ENCODE data around the gene BOLA2. TPM values are rescaled to one million over a fixed set of nuclear protein-coding genes. Genes with fewer than 3 reads are reported as not detected.
A peak's percentile ranks its signal among the peaks of the same experiment; 100 is the strongest.
"Not testable (repeated sequence)": the region's sequence is repeated elsewhere in the genome, so short reads cannot be mapped to it uniquely, and the experiment has no call there.

BOLA2 gene
- total and polyA plus RNA-seq, 12 donors: 3.2 to 30.7 (median 9.6) TPM

DNA sequence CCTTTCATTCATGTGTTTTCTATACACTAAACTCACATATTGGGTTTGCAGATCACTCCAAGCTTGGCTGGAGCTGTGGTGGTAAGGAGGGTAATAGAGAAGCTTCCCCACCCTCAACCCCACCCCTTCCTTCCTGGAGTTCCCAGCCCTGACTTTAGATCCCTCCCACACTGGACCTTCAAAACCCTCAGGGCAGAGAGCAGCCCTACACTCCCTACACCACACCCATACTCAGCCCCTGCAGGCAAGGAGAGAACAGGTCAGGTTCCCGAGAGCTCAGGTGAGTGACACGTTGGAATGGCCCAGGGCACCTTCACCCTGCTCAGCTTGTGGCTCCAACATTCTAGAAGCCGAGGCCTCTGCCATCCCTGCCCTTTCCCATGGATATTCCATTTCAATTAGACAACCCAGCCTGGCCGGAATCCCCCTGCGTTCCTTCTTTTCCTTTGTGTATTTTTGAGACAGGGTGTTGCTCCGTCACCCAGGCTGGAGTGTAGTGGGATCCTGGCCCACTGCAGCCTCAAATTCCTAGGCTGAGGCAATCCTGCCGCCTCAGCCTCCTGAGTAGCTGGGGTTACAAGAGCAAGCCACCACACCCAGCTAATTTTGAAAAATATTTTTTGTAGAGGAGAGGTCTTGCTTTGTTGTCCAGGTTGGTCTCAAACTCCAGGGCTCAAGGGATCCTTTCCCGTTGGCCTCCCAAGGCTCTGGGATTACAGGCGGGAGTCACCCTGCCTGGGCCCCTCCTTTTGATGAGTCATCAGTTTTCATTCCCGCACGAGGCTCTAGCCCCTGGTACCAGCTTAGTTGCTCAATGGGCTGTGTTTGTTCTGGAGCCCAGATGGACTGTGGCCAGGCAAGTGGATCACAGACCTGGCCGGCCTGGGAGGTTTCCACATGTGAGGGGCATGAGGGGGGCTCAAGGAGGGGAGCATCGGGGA lies 5.8 kb upstream of the BOLA2 start, which contains the start of gene SULT1A4:
Gene SULT1A4 (plus strand): TSS at position 208 of the 941 bp plus-strand sequence. CDS start 1,473 bp downstream, outside the sequence.
- H3K27me3 ChIP-seq; intact Hi-C loops (cut with DNase I); H3K4me1 ChIP-seq (replicated peaks in 1 of 2); DNase-seq; H3K36me3 ChIP-seq (replicated peaks in 1 of 2); H3K27ac ChIP-seq; H3K9me3 ChIP-seq (replicated peaks in 1 of 3); H3K4me3 ChIP-seq: not testable (repeated sequence)
- WGBS, 4 donors: no CpG with 5 or more reads among the region's 13 CpGs

DNA sequence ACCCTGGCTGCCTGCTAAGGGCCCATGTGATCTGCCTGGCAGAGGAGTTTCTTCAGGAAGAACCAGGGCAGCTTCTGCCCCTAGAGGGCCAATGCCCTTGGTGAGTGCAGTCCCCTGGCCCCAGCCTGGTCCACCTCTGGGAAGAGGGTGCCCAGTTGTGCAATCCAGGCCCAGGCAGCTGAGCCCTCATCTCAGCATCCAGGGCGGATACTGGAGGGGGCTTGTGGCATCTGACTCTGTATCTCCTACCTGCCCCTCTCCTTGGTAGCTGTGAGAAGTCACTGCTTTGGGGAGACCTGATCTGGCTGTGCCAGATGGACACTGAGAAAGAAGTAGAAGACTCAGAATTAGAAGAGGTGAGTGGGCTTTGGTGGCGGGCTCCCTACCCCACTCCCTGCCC lies 3.5 kb upstream of the BOLA2 start:
- H3K9me3 ChIP-seq (replicated peaks in 1 of 3); H3K4me1 ChIP-seq (replicated peaks in 1 of 2); H3K4me3 ChIP-seq; H3K27me3 ChIP-seq; intact Hi-C loops (cut with DNase I); H3K36me3 ChIP-seq (replicated peaks in 1 of 2); H3K27ac ChIP-seq: not testable (repeated sequence)
- peak in 2 of 7 donors; percentile 14 to 38 for DNase-seq
- WGBS, 4 donors: 92 to 100% (median 93%) methylated on average over 1 of the region's 2 CpGs; no CpG with 5 or more reads in 1 of the 4 donors

DNA sequence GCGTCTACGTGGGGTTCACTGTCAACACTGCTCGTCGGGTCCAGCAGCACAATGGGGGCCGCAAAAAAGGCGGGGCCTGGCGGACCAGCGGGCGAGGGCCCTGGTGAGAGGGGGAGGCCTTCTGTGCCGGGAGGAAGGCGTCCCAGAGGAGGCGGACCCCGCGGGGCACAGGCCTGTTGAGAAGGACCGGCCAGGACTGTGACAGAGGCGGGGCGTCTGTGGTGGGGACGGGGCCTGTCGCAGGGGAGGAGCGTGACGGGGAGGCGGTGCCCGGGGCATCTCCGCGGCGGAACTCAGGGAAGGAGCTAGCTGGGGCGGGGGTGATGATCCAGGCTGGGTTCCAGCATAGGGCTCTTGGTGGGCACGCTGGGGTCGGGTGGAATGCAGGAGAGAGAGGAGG lies 677 bp upstream of the BOLA2 start:
- intact Hi-C loops (cut with DNase I); H3K27me3 ChIP-seq; H3K27ac ChIP-seq; H3K4me1 ChIP-seq (replicated peaks in 1 of 2); DNase-seq; H3K9me3 ChIP-seq (replicated peaks in 1 of 3); H3K36me3 ChIP-seq (replicated peaks in 1 of 2); H3K4me3 ChIP-seq: not testable (repeated sequence)
- WGBS, 4 donors: no CpG with 5 or more reads among the region's 29 CpGs

DNA sequence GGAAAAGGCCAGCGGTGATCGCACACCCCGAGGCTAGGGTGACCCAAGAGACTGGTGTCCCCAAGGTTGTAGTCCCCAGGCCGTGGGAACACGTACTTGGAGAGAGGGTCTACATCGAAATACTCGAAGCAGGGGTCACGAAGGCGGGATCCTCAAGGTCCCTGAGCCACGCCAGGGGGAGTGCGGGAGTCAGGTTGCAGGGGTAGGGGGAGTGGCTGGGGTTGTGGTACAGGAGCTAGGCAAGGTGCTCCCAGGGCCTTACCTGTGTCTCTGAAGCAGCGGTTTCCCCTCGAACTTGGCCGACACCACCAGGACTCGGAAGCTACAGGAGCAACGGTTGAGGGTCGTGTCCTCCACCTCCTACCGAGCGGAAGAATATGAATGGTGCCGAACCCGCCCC lies 397 bp downstream of the BOLA2 start:
- no CpG with 5 or more reads among the region's 21 CpGs for WGBS, 4 donors
- H3K4me3 ChIP-seq; H3K4me1 ChIP-seq (replicated peaks in 1 of 2); H3K36me3 ChIP-seq (replicated peaks in 1 of 2); H3K27ac ChIP-seq; DNase-seq; intact Hi-C loops (cut with DNase I); H3K9me3 ChIP-seq (replicated peaks in 1 of 3); H3K27me3 ChIP-seq: not testable (repeated sequence)

DNA sequence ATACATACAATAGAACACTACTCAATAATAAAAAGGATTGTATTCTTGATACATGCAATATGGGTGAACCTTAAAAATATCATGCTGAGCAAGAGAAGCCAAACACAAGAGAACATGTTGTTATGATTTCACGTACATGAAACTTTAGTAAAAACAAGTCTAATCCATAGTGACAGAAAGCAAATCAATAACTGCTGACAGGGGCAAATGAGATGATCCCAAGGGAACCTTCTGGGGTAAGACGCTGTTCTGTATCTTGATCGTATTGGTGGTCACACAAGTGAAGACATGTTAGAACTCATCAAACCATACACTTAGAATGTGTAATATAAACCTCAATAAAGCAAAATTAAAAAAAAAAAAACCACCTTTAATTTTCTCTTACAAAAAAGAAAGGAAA lies 28.8 kb downstream of the BOLA2 start:
- H3K4me3 ChIP-seq; H3K27me3 ChIP-seq; DNase-seq; intact Hi-C loops (cut with DNase I); H3K4me1 ChIP-seq (replicated peaks in 1 of 2); H3K36me3 ChIP-seq (replicated peaks in 1 of 2); H3K27ac ChIP-seq; H3K9me3 ChIP-seq (replicated peaks in 1 of 3): not testable (repeated sequence)
- 96 to 100% (median 97%) methylated on average over 3 of the region's 3 CpGs for WGBS, 4 donors

DNA sequence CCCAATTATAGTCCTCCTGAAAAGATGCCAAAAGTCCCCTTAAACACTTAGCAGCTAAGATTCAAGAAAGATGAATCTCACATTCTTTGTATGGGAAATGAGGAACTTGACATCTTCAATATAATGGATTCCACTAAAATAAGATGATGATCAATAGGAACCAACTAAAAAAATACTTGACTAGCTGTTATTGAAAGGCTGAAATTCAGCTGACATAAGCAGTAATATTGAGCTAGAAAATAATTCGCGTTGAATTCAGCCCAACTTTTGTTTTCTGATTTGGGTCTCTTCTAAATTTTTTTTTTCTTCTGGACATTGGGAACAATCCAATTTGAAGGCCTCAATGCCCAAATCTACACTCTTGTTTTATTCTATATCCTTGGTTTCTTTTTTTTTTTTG lies 30.6 kb downstream of the BOLA2 start:
- DNase-seq; H3K9me3 ChIP-seq (replicated peaks in 1 of 3); H3K4me3 ChIP-seq; H3K4me1 ChIP-seq (replicated peaks in 1 of 2); H3K36me3 ChIP-seq (replicated peaks in 1 of 2); intact Hi-C loops (cut with DNase I); H3K27ac ChIP-seq; H3K27me3 ChIP-seq: not testable (repeated sequence)
- 90 to 98% (median 95%) methylated on average over 2 of the region's 2 CpGs for WGBS, 4 donors

DNA sequence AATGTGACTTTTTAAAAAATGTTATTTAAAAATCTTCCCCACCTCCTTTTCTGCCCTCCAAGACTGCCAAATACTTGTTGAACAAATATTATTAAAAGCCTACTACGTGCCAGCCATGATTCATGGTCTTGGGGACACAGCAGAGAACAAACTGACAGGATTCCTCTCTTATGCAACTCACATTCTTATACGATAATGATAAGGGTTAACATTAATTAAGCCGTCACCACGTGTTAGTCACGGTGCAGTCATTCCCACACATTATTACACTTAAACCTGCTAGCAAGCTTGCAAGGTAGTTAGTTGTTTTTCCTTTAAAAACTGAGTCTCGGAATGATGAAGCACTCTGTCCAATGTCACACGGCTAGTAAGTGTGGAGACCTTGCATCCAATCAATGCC lies 48.9 kb downstream of the BOLA2 start:
- H3K27me3 ChIP-seq; H3K4me1 ChIP-seq (replicated peaks in 1 of 2); H3K36me3 ChIP-seq (replicated peaks in 1 of 2); H3K27ac ChIP-seq; H3K9me3 ChIP-seq (replicated peaks in 1 of 3); DNase-seq; intact Hi-C loops (cut with DNase I); H3K4me3 ChIP-seq: not testable (repeated sequence)
- WGBS, 4 donors: 63 to 78% (median 70%) methylated on average over 4 to 7 of the region's 7 CpGs

Small RNA genes lying within 50 kb of the gene (small RNA-seq; reads per million reads assigned to genes)
- gene AC133555.2: 0 reads per million in 2 donors

Other genes with a start within 250 kb of the BOLA2 start
- under 1 TPM in 7 of 9 donors, not detected in 2; 0.17 to 0.71 (median 0.26) TPM for gene NPIPB11, start 47.6 kb downstream of the BOLA2 start, total RNA-seq
- gene NPIPB11, start 47.6 kb downstream of the BOLA2 start, polyA plus RNA-seq: 10 to 100 TPM in 1 of 3 donors, 1 to 10 TPM in 1, under 1 TPM in 1; 0.35 to 11.9 (median 3.8) TPM
- gene SLX1B, start 182 bp upstream of the BOLA2 start, total RNA-seq: 10 to 100 TPM in 8 of 9 donors, 1 to 10 TPM in 1; 2.1 to 45.7 (median 26.1) TPM
- 10 to 100 TPM; 10.4 to 41.1 (median 19.3) TPM for gene SLX1B, start 182 bp upstream of the BOLA2 start, polyA plus RNA-seq
- gene SULT1A4, start 5.6 kb upstream of the BOLA2 start, total RNA-seq: 1 to 10 TPM in 8 of 9 donors, not detected in 1; 1.1 to 9.2 (median 4.4) TPM
- 10 to 100 TPM in 1 of 3 donors, 1 to 10 TPM in 2; 3.5 to 20.1 (median 6.1) TPM for gene SULT1A4, start 5.6 kb upstream of the BOLA2 start, polyA plus RNA-seq
- 10 to 100 TPM in 8 of 9 donors, 1 to 10 TPM in 1; 6.7 to 43.3 (median 25.0) TPM for gene NPIPB12, start 52.1 kb upstream of the BOLA2 start, total RNA-seq
- 100 to 1,000 TPM in 2 of 3 donors, 1 to 10 TPM in 1; 6.4 to 569 (median 272) TPM for gene NPIPB12, start 52.1 kb upstream of the BOLA2 start, polyA plus RNA-seq
- gene SPN, start 208.9 kb upstream of the BOLA2 start, total RNA-seq: 1 to 10 TPM in 6 of 9 donors, under 1 TPM in 3; 0.24 to 2.6 (median 1.2) TPM
- gene SPN, start 208.9 kb upstream of the BOLA2 start, polyA plus RNA-seq: 1 to 10 TPM in 1 of 3 donors, under 1 TPM in 2; 0.54 to 3.1 (median 0.64) TPM
- 100 to 1,000 TPM in 8 of 9 donors, 10 to 100 TPM in 1; 64.5 to 325 (median 136) TPM for gene QPRT, start 224.8 kb upstream of the BOLA2 start, total RNA-seq
- gene QPRT, start 224.8 kb upstream of the BOLA2 start, polyA plus RNA-seq: 100 to 1,000 TPM in 1 of 3 donors, 10 to 100 TPM in 2; 48.8 to 111 (median 54.7) TPM

All from adrenal gland (tissue), 12 donors.